ENCODE measurements around the gene JUNB. TPM values are rescaled to one million over a fixed set of nuclear protein-coding genes. Genes with fewer than 3 reads are reported as not detected.

JUNB gene
- total and polyA plus RNA-seq, 4 donors, result 111 to 689 (median 163) TPM

DNA sequence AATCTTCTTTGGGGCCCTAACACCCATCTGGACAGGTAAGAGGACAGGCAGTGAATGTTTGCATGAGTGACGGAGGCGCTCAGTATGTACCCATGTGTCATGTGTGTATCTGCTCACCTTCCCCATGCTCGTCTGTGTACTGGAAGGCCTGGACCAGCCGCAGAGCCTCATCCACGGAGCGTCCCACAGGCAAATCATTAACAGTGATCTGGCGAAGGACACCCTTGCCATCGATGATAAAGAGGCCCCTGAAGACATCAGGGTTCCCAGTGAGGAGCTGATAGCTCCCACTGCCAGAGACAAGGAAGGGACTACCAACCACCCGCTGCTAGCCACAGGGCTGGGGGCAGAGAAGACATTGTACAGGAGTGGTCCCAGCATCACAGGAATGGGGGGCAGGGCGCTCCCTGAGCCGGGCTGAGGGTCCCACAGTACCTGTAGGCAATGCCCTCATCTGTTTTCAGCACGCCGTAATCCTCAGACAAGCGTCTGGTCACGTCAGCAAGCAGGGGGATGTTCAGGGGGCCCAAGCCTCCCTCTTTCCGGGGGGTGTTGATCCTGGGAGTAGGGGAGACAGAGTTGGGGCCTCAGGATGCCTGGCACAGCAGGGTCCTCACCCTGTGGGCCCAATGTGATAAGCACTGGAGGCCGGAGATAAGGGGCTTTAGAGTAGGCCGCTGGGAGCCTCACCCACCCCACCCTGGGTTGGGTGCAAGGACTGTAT lies 8.6 kb downstream of the JUNB start:
- Histone ChIP-seq H3K9me3 (ENCODE audit: control insufficient read depth in 4 of 4, insufficient read depth in 3 of 4, low read length in 3 of 4) (no peaks in the 10 kb centered on the region), H3K36me3 (ENCODE audit: control insufficient read depth in 4 of 4, insufficient read depth in 4 of 4, low read length in 4 of 4) (peaks cover 0 to 10% (median 9%) of the 10 kb centered on the region in 4 donors), H3K4me3 (no peak overlapping the region), H3K27me3 (ENCODE audit: control insufficient read depth in 3 of 3, insufficient read depth in 3 of 3, low read length in 2 of 3) (no peaks in the 10 kb centered on the region), H3K27ac (ENCODE audit: low read depth in 1 of 2, low read length in 1 of 2) (no peak overlapping the region), H3K9ac (ENCODE audit: insufficient read depth in 1 of 2, low read length in 2 of 2) (no peak overlapping the region), H3K4me1 (ENCODE audit: control insufficient read depth in 5 of 5, insufficient read depth in 5 of 5, low read length in 5 of 5) (peaks cover 2 to 25% (median 4%) of the 10 kb centered on the region in 5 donors)
- ATAC-seq (ENCODE audit: insufficient read depth, low FRiP score) (no peak), DNase-seq (no peak)
- WGBS, 2 donors, result 92 to 95% methylated on average over 18 of the region's 18 CpGs
- no peak for TF ChIP-seq CTCF (IDR thresholded peaks at IDR 0.05; ENCODE audit: control extremely low read depth, extremely low read depth)

DNA sequence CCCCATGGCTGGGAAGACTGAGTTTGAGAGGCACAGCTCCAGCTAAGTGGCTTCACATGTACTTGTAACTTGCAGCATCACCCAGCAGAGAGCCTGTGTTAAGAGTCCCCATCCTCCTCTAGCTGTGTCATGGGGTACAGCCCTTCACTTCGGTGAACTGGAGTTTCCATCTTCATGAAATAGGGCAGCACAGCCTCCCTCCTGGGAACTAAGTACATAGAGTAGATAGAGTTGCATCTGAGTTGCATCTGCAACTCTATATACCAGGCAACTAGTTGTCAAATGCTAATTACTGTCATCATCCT lies 9.1 kb downstream of the JUNB start:
- Histone ChIP-seq H3K9me3 (ENCODE audit: control insufficient read depth in 4 of 4, insufficient read depth in 3 of 4, low read length in 3 of 4) (no peaks in the 10 kb centered on the region), H3K4me1 (ENCODE audit: control insufficient read depth in 5 of 5, insufficient read depth in 5 of 5, low read length in 5 of 5) (peaks cover 2 to 25% (median 4%) of the 10 kb centered on the region in 5 donors), H3K27me3 (ENCODE audit: control insufficient read depth in 3 of 3, insufficient read depth in 3 of 3, low read length in 2 of 3) (no peaks in the 10 kb centered on the region), H3K36me3 (ENCODE audit: control insufficient read depth in 4 of 4, insufficient read depth in 4 of 4, low read length in 4 of 4) (peaks cover 0 to 10% (median 9%) of the 10 kb centered on the region in 4 donors), H3K27ac (ENCODE audit: low read depth in 1 of 2, low read length in 1 of 2) (no peak overlapping the region), H3K9ac (ENCODE audit: insufficient read depth in 1 of 2, low read length in 2 of 2) (no peak overlapping the region), H3K4me3 (peak overlapping the region; percentile 67)
- 65 to 88% methylated on average over 1 of the region's 1 CpG for WGBS, 2 donors
- TF ChIP-seq CTCF (IDR thresholded peaks at IDR 0.05; ENCODE audit: control extremely low read depth, extremely low read depth), result no peak
- DNase-seq, result no peak
- ATAC-seq (ENCODE audit: insufficient read depth, low FRiP score), result no peak

GRCh38 chr19:12800923-12801465 lies 9.7 kb downstream of the JUNB start:
- H3K27ac ChIP-seq (ENCODE audit: low read depth in 1 of 2, low read length in 1 of 2), result peak overlapping the region; percentile 58 to 83
- DNase-seq, result no peak
- TF ChIP-seq CTCF (IDR thresholded peaks at IDR 0.05; ENCODE audit: control extremely low read depth, extremely low read depth), result no peak
- peaks cover 2 to 24% (median 4%) of the 10 kb centered on the region in 5 donors for H3K4me1 ChIP-seq (ENCODE audit: control insufficient read depth in 5 of 5, insufficient read depth in 5 of 5, low read length in 5 of 5)
- 8 to 21% methylated on average over 38 of the region's 38 CpGs for WGBS, 2 donors
- ATAC-seq (ENCODE audit: insufficient read depth, low FRiP score), result no peak
- peak overlapping the region; percentile 67 to 85 for H3K9ac ChIP-seq (ENCODE audit: insufficient read depth in 1 of 2, low read length in 2 of 2)
- no peaks in the 10 kb centered on the region for H3K27me3 ChIP-seq (ENCODE audit: control insufficient read depth in 3 of 3, insufficient read depth in 3 of 3, low read length in 2 of 3)
- no peaks in the 10 kb centered on the region for H3K9me3 ChIP-seq (ENCODE audit: control insufficient read depth in 4 of 4, insufficient read depth in 3 of 4, low read length in 3 of 4)
- H3K36me3 ChIP-seq (ENCODE audit: control insufficient read depth in 4 of 4, insufficient read depth in 4 of 4, low read length in 4 of 4), result peaks cover 0 to 10% (median 9%) of the 10 kb centered on the region in 4 donors
- H3K4me3 ChIP-seq, result peak overlapping the region; percentile 67
